Tibial artery (tissue), 4 donors: ENCODE measurements around the gene FARSB.

Experiments
- DNase-seq, 2 donors: peaks; one replicate each; pipeline ENCODE4 v3.0.0-alpha.2; 2019
- H3K27ac ChIP-seq, 2 donors: fragments of 200-600 bp; sonication (generic) in 1 of 2; 1 replicate in 1 of 2; 2 replicates in 1 of 2; pipeline ENCODE4 v1.5.1; 2018 to 2019; ENCODE audit warnings: mild to moderate bottlenecking in 1 of 2
- H3K27me3 ChIP-seq, 2 donors: fragments of 200-600 bp; sonication (generic) in 1 of 2; one replicate each; pipeline versions ENCODE4 v1.5.1 to v1.6.0; 2016 to 2019
- H3K36me3 ChIP-seq, 3 donors: fragments of 200-600 bp; sonication (generic) in 2 of 3; one replicate each; pipeline ENCODE4 v1.5.1; 2016 to 2019; ENCODE audit warnings: mild to moderate bottlenecking in 2 of 3
- H3K4me1 ChIP-seq, 4 donors: fragments of 200-600 bp; sonication (generic) in 2 of 4; 1 replicate in 3 of 4; 2 replicates in 1 of 4; pipeline ENCODE4 v1.5.1; 2016 to 2019
- H3K4me3 ChIP-seq, 2 donors: fragments of 200-600 bp; sonication (generic) in 1 of 2; 1 replicate in 1 of 2; 2 replicates in 1 of 2; pipeline ENCODE4 v1.5.1; 2018 to 2019; ENCODE audit warnings: mild to moderate bottlenecking in 2 of 2
- H3K9me3 ChIP-seq, 3 donors: fragments of 200-600 bp; sonication (generic) in 1 of 3; one replicate each; pipeline ENCODE4 v1.5.1; 2016 to 2019
- intact Hi-C: fragments of 100-400 bp; cut with DNase I; formaldehyde crosslinking; loops from one replicate; pipeline ENCODE4 v1.15.0; 2023; ENCODE audit warnings: low total_unique reads
- TF ChIP-seq, protein P1 (sequence below), 2 experiments: fragments of 200-600 bp in 1 of 2; fragments of 450-650 bp in 1 of 2; IDR thresholded peaks; one replicate each; pipeline ENCODE4 v1.5.1; 2017 to 2019; ENCODE audit warnings: antibody characterized with exemption in 2 of 2, mild to moderate bottlenecking in 1 of 2, moderate library complexity in 1 of 2

FARSB gene

DNA sequence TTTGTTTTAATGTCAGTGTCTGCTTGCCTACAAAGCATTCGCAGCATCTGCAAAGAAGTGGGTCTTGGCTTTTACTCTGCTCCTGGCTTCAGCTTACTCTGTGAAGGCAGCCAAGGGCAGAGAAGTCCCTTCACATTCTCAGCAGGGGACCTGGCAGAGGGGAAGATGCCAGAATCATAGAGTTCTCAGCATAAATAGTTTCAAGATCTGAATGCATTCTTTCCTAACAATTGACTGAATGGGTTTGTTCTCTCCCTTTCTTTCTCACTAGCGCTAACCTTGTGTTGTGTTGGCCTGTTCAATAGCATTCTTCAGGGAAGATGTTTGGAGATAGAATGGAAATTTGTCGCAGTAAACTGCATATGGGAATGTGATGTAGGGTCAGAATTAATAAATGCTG lies 106.9 kb downstream of the FARSB start:
- H3K4me3 ChIP-seq = no peak overlapping the region
- no peaks in the 10 kb centered on the region for H3K9me3 ChIP-seq
- no peak overlapping the region for H3K27ac ChIP-seq
- no peaks in the 10 kb centered on the region for H3K36me3 ChIP-seq
- TF ChIP-seq, protein P1, sequence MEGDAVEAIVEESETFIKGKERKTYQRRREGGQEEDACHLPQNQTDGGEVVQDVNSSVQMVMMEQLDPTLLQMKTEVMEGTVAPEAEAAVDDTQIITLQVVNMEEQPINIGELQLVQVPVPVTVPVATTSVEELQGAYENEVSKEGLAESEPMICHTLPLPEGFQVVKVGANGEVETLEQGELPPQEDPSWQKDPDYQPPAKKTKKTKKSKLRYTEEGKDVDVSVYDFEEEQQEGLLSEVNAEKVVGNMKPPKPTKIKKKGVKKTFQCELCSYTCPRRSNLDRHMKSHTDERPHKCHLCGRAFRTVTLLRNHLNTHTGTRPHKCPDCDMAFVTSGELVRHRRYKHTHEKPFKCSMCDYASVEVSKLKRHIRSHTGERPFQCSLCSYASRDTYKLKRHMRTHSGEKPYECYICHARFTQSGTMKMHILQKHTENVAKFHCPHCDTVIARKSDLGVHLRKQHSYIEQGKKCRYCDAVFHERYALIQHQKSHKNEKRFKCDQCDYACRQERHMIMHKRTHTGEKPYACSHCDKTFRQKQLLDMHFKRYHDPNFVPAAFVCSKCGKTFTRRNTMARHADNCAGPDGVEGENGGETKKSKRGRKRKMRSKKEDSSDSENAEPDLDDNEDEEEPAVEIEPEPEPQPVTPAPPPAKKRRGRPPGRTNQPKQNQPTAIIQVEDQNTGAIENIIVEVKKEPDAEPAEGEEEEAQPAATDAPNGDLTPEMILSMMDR (IDR thresholded peaks at IDR 0.05) = no peak
- H3K4me1 ChIP-seq = no peaks in the 10 kb centered on the region
- H3K27me3 ChIP-seq = peaks cover 0 to 3% of the 10 kb centered on the region in 2 donors
- intact Hi-C loops = no loop called here
- no peak for DNase-seq

DNA sequence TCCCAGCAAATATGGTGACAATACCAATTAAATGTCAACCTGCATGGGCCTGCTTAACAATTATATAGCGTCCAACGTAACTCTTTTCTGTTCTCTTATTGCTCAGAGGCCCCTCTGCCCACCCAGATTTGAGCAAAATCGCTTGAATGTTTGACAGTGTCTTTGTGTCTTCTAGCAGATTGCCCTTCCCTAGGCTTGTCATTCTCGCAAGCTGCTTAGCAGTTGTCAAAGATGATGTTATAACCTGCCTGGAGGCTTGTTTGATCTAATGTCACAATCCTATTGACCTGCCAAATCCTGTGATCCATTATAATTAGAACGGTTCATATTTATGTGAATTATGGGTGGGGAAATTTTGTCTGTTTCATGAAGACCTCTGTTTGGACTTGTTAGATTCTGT lies 108.8 kb downstream of the FARSB start:
- Histone ChIP-seq H3K27me3 (no peaks in the 10 kb centered on the region), H3K9me3 (no peaks in the 10 kb centered on the region), H3K36me3 (no peaks in the 10 kb centered on the region), H3K27ac (no peak overlapping the region), H3K4me3 (no peak overlapping the region), H3K4me1 (no peaks in the 10 kb centered on the region)
- intact Hi-C loops = no loop called here
- TF ChIP-seq, protein P1 (IDR thresholded peaks at IDR 0.05) = no peak
- DNase-seq = no peak

DNA sequence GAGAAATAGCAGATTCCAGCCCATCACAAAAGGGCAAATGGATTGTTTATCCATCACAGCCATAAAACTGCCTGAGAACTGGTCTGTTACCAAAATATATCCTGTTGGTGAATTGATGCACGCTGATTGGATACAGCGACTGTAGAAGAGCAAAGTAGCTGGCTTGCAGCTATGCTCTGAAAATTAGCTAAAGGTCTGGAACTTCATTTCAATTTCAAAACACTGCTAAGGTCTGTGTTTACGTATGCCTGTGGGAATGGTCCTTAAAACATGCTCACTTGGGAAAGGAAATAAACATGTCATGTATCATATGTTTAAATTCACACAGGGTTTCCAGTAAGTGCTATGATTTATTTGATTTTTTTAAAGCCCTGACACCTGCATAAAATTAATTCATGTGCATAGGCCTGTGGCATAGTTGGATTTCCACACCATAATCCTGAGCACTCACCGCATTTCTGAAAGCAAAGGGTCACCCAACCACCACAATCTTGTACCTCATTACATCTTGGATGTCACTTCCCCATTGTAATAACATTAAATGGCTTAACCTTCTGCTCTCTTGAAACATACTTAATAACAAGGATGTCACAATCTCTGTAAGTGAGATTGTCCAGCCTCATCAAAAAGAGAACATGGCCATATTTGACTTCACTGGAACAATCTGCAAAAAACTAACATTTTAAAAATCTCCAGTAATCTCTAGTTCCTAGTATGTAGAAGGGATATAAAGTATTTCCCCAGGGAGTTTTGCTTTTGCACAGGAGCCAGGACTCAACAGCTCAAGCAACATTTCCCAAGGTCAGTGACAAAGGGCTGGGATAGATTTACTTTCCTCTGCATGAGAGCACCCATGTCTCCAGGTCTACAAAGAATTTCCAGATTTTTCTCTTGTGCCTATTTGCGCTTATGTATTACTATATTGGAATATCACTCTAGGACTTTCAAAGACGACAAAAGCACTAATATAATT lies 109.8 kb downstream of the FARSB start:
- DNase-seq = no peak
- TF ChIP-seq, protein P1 (IDR thresholded peaks at IDR 0.05) = no peak
- intact Hi-C loops = no loop called here
- Histone ChIP-seq H3K4me1 (no peaks in the 10 kb centered on the region), H3K4me3 (no peak overlapping the region), H3K36me3 (no peaks in the 10 kb centered on the region), H3K9me3 (no peaks in the 10 kb centered on the region), H3K27me3 (no peaks in the 10 kb centered on the region), H3K27ac (no peak overlapping the region)

DNA sequence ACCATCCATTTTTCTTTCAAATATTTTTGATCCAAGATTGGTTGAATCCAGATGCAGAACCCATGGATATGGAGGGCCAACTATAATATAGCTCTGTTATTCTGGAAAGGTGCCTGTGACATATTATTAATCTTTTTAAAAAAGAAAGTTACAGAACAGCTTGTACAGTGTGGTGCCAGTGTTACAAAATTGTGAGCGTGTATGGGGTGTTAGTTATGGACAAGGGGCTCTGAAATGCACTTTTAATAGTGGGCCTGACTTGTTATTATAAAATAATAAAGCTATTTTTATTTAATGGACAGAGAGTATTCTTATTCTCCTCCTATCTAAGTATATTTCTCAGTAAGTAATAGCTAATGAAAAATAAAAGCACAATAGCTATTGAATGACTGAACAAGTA lies 111.2 kb downstream of the FARSB start:
- no peak overlapping the region for H3K4me3 ChIP-seq
- DNase-seq = no peak
- H3K36me3 ChIP-seq = no peaks in the 10 kb centered on the region
- H3K27me3 ChIP-seq = no peaks in the 10 kb centered on the region
- H3K4me1 ChIP-seq = no peaks in the 10 kb centered on the region
- no peaks in the 10 kb centered on the region for H3K9me3 ChIP-seq
- TF ChIP-seq, protein P1 (IDR thresholded peaks at IDR 0.05) = no peak
- intact Hi-C loops = no loop called here
- H3K27ac ChIP-seq = no peak overlapping the region

DNA sequence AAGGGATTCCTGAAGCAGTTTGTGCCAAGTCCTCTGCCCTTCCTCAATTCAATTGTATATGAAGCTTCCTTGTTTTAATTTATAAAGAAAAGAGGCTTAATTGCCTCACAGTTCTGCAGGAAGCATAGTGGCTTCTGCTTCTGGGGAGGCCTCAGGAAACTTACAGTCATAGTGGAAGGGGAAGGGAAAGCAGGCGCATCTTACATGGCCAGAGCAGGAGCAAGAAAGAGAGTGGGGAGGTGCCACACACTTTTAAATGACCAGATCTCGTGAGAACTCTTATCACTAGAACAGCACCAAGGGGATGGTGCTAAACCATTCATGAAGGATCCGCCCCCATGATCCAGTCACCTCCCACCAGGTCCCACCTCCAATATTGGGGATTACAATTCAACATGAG lies 117.4 kb downstream of the FARSB start:
- Histone ChIP-seq H3K36me3 (no peaks in the 10 kb centered on the region), H3K4me1 (no peaks in the 10 kb centered on the region), H3K9me3 (no peaks in the 10 kb centered on the region), H3K27me3 (peaks cover 0 to 6% of the 10 kb centered on the region in 2 donors), H3K4me3 (no peak overlapping the region), H3K27ac (no peak overlapping the region)
- DNase-seq = no peak
- intact Hi-C loops = no loop called here
- TF ChIP-seq, protein P1 (IDR thresholded peaks at IDR 0.05) = no peak
